Fibroblast of mammary gland (primary cell): Measurements from ENCODE around the gene LXN.

Experiments
- DNase-seq: peaks from one replicate; pipeline ENCODE4 v3.0.0-alpha.2; 2010; ENCODE audit warnings: low read depth
- H3K4me3 ChIP-seq: 2 replicates; pipeline ENCODE4 v1.5.1; 2011; ENCODE audit warnings: low read depth, mild to moderate bottlenecking, low read length, moderate library complexity; ENCODE audit not compliant: control insufficient read depth
- TF ChIP-seq, protein P1 (sequence below): conservative IDR thresholded peaks from 2 replicates; pipeline ENCODE4 v1.5.1; 2011; ENCODE audit warnings: low read depth, low read length, inconsistent platforms; ENCODE audit not compliant: control insufficient read depth, insufficient read depth

LXN gene

DNA sequence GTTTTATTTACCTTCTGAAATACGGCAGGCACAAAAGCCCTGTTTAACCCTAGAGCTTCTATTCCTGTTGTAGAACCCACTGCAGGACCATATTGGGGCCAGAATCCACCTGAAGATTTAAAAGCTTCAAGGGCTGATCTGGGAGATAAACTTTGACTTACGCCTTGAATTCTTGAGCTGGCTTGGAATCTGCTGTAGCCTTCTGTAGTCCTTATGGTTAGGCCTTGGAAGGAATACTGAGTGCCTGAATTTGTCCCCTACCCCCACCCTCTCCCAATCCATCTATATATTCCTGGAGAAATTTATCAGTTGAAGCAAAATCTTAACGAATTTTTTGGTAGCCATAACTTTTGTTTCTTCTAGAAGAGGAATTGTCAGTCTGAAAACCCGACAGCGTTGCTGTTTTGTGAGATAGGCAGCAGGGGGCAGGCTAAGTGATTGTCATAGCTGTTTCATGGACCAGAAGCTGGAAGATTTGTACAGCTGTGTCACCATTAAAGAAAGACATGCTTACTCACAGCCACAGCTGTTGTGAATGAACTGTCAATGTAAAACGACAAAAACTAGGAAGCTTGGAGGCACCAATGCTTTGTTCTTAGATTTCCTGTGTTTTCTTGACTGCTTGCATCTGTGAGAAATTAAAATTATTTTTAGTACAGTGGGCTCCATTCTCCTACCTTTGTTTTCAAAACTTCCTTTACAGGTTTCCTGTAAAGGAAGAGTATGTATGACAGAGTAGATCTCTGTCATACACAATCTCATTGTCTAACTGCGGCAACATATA lies 12.8 kb downstream of the LXN start:
- TF ChIP-seq, protein P1, sequence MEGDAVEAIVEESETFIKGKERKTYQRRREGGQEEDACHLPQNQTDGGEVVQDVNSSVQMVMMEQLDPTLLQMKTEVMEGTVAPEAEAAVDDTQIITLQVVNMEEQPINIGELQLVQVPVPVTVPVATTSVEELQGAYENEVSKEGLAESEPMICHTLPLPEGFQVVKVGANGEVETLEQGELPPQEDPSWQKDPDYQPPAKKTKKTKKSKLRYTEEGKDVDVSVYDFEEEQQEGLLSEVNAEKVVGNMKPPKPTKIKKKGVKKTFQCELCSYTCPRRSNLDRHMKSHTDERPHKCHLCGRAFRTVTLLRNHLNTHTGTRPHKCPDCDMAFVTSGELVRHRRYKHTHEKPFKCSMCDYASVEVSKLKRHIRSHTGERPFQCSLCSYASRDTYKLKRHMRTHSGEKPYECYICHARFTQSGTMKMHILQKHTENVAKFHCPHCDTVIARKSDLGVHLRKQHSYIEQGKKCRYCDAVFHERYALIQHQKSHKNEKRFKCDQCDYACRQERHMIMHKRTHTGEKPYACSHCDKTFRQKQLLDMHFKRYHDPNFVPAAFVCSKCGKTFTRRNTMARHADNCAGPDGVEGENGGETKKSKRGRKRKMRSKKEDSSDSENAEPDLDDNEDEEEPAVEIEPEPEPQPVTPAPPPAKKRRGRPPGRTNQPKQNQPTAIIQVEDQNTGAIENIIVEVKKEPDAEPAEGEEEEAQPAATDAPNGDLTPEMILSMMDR, result peak; percentile 77
- H3K4me3 ChIP-seq, result no peak overlapping the region
- peak; percentile 85 for DNase-seq

DNA sequence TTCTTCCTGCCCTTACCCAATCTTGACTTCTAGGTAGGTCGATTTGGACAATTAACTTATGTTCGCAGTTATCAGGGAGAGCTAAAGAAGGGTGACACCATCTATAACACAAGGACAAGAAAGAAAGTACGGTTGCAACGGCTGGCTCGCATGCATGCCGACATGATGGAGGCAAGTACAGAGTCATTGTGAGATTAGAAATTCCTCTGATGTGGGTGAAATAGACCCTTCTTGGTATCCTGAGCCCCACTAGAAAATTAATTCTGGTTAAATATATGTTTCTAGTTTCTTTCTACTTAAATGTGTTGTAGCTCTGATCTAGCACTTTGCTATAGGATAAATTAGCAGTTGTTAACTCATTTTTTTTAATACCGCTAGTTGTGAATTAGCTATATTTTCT lies 13.6 kb downstream of the LXN start:
- H3K4me3 ChIP-seq, result no peak overlapping the region
- TF ChIP-seq, protein P1, result no peak
- no peak for DNase-seq

GRCh38 chr3:158652463-158652862 lies 20.0 kb downstream of the LXN start:
- H3K4me3 ChIP-seq, result no peak overlapping the region
- TF ChIP-seq, protein P1, result no peak
- no peak for DNase-seq

DNA sequence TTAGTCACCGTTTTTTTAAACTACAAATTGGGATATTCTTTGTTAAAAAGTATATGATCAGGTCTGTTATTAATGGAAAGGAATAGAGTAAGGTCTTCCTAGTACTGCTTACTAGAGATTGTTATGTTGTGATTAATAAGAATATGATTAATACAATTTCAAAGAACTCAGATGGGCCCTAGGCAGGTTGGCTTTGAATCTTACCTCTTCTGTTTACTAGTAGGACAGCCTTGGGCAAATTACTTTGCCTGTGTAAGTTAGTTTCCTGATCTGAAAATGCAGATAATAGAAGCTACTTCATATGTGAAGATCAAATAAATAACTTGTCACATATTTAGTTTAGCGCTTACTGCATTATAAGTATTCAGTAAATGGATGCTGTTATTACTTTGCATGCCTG lies 21.3 kb downstream of the LXN start:
- TF ChIP-seq, protein P1, result no peak
- no peak overlapping the region for H3K4me3 ChIP-seq
- DNase-seq, result no peak

DNA sequence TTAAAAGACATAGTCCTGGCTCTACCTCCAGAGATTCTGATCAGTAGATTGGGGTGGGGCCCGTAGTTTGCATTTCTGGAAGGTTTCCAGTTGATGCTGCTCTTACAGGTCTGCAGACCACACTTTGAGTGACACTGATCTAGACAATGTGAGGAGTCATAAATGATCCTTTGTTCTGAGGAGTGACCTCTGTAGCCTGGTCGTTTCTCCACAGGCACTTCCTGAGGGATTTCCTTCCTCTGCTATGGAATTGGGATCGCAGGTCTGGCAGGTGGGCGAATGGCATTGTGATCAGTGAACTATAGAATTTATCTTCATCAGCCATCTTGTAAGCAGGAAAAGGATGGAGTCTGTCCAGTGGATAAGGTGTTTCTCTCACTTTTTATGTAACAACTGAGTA lies 22.7 kb downstream of the LXN start:
- H3K4me3 ChIP-seq, result no peak overlapping the region
- no peak for DNase-seq
- TF ChIP-seq, protein P1, result no peak

- TF ChIP-seq, protein P1, result peak; percentile 95
- H3K4me3 ChIP-seq, result peak within 1 kb of the TSS; percentile 97
- DNase-seq, result peak; percentile 95
Observed at GRCh38 chr3:158644345-158644908, 28.0 kb downstream of the LXN start, which contains the start of gene GFM1. Gene GFM1 (plus strand): TSS chr3:158644527. CDS start chr3:158644635, 108 bp downstream.
